Measurements from ENCODE around the gene TNFAIP2. TPM values are rescaled to one million over a fixed set of nuclear protein-coding genes. Genes with fewer than 3 reads are reported as not detected.
"Not testable (repeated sequence)": the region's sequence is repeated elsewhere in the genome, so short reads cannot be mapped to it uniquely, and the experiment has no call there.

The TNFAIP2 gene
- total RNA-seq, 1 experiment from 2014 or later, result not detected

GRCh38 chr14:103165323-103165722 is 42.1 kb downstream of the TNFAIP2 start:
- Histone ChIP-seq H3K4me1 (ENCODE audit: low read length) (no peaks in the 10 kb centered on the region), H3K27ac (ENCODE audit: low read length) (no peak overlapping the region), H3K9me3 (ENCODE audit: low read length) (peaks cover 3% of the 10 kb centered on the region), H3K36me3 (ENCODE audit: insufficient read depth, low read length) (no peaks in the 10 kb centered on the region), H3K27me3 (ENCODE audit: low read length) (peaks cover 6% of the 10 kb centered on the region; the same call in 1 of the 2 replicates), H3K9ac (ENCODE audit: low read length) (no peak overlapping the region), H3K4me3 (ENCODE audit: low read length) (no peak overlapping the region), H4K20me1 (ENCODE audit: insufficient read depth, low read depth, low read length) (no peaks in the 10 kb centered on the region), H3K4me2 (ENCODE audit: low read depth, low read length, poor library complexity, severe bottlenecking) (no peak overlapping the region), H3K9me2 (replicated peaks; ENCODE audit: insufficient read depth, low read length) (no peaks in the 10 kb centered on the region), H2AFZ (ENCODE audit: low read length) (no peak overlapping the region), H3K79me2 (ENCODE audit: low read length) (no peaks in the 10 kb centered on the region)
- no peak for DNase-seq

- no peaks in the 10 kb centered on the region for H4K20me1 ChIP-seq (ENCODE audit: insufficient read depth, low read depth, low read length)
- peaks cover 3% of the 10 kb centered on the region; the same call in 1 of the 2 replicates for H3K27me3 ChIP-seq (ENCODE audit: low read length)
- no peak for DNase-seq
- no peaks in the 10 kb centered on the region for H3K4me1 ChIP-seq (ENCODE audit: low read length)
- no peak overlapping the region for H2AFZ ChIP-seq (ENCODE audit: low read length)
- H3K79me2 ChIP-seq (ENCODE audit: low read length), result no peaks in the 10 kb centered on the region
- no peaks in the 10 kb centered on the region for H3K36me3 ChIP-seq (ENCODE audit: insufficient read depth, low read length)
- H3K4me2 ChIP-seq (ENCODE audit: low read depth, low read length, poor library complexity, severe bottlenecking), result no peak overlapping the region
- H3K9ac ChIP-seq (ENCODE audit: low read length), result no peak overlapping the region
- H3K9me2 ChIP-seq (replicated peaks; ENCODE audit: insufficient read depth, low read length), result no peaks in the 10 kb centered on the region
- H3K27ac ChIP-seq (ENCODE audit: low read length), result no peak overlapping the region
- no peak overlapping the region for H3K4me3 ChIP-seq (ENCODE audit: low read length)
- peaks cover 10% of the 10 kb centered on the region for H3K9me3 ChIP-seq (ENCODE audit: low read length)
Observed at GRCh38 chr14:103169954-103170353, 46.7 kb downstream of the TNFAIP2 start.

- not testable (repeated sequence) for H3K79me2 ChIP-seq (ENCODE audit: low read length); H3K4me1 ChIP-seq (ENCODE audit: low read length); DNase-seq; H3K9ac ChIP-seq (ENCODE audit: low read length); H2AFZ ChIP-seq (ENCODE audit: low read length); H3K27me3 ChIP-seq (ENCODE audit: low read length); H4K20me1 ChIP-seq (ENCODE audit: insufficient read depth, low read depth, low read length); H3K36me3 ChIP-seq (ENCODE audit: insufficient read depth, low read length); H3K4me2 ChIP-seq (ENCODE audit: low read depth, low read length, poor library complexity, severe bottlenecking); H3K4me3 ChIP-seq (ENCODE audit: low read length); H3K9me2 ChIP-seq (replicated peaks; ENCODE audit: insufficient read depth, low read length); H3K27ac ChIP-seq (ENCODE audit: low read length)
- H3K9me3 ChIP-seq (ENCODE audit: low read length), result peaks cover 10% of the 10 kb centered on the region
Observed at GRCh38 chr14:103171206-103171605, 47.9 kb downstream of the TNFAIP2 start.

- Histone ChIP-seq H3K79me2 (ENCODE audit: low read length) (no peaks in the 10 kb centered on the region), H3K27ac (ENCODE audit: low read length) (no peak overlapping the region), H3K27me3 (ENCODE audit: low read length) (peaks cover 3% of the 10 kb centered on the region; the same call in 1 of the 2 replicates), H3K4me2 (ENCODE audit: low read depth, low read length, poor library complexity, severe bottlenecking) (no peak overlapping the region), H3K4me1 (ENCODE audit: low read length) (no peaks in the 10 kb centered on the region), H2AFZ (ENCODE audit: low read length) (no peak overlapping the region), H4K20me1 (ENCODE audit: insufficient read depth, low read depth, low read length) (no peaks in the 10 kb centered on the region), H3K36me3 (ENCODE audit: insufficient read depth, low read length) (no peaks in the 10 kb centered on the region), H3K9me2 (replicated peaks; ENCODE audit: insufficient read depth, low read length) (no peaks in the 10 kb centered on the region), H3K4me3 (ENCODE audit: low read length) (no peak overlapping the region), H3K9me3 (ENCODE audit: low read length) (peaks cover 10% of the 10 kb centered on the region), H3K9ac (ENCODE audit: low read length) (no peak overlapping the region)
- DNase-seq, result no peak
Observed at GRCh38 chr14:103172921-103173320, 49.7 kb downstream of the TNFAIP2 start.

- H3K4me2 ChIP-seq (ENCODE audit: low read depth, low read length, poor library complexity, severe bottlenecking); H3K4me3 ChIP-seq (ENCODE audit: low read length); H3K9me2 ChIP-seq (replicated peaks; ENCODE audit: insufficient read depth, low read length); H3K79me2 ChIP-seq (ENCODE audit: low read length); DNase-seq; H4K20me1 ChIP-seq (ENCODE audit: insufficient read depth, low read depth, low read length); H3K4me1 ChIP-seq (ENCODE audit: low read length); H2AFZ ChIP-seq (ENCODE audit: low read length); H3K9ac ChIP-seq (ENCODE audit: low read length); H3K27me3 ChIP-seq (ENCODE audit: low read length); H3K36me3 ChIP-seq (ENCODE audit: insufficient read depth, low read length); H3K27ac ChIP-seq (ENCODE audit: low read length): not testable (repeated sequence)
- peaks cover 10% of the 10 kb centered on the region for H3K9me3 ChIP-seq (ENCODE audit: low read length)
Observed at GRCh38 chr14:103173887-103174286, 50.6 kb downstream of the TNFAIP2 start.

GRCh38 chr14:103176176-103176575 is 52.9 kb downstream of the TNFAIP2 start:
- H3K4me1 ChIP-seq (ENCODE audit: low read length); H3K4me2 ChIP-seq (ENCODE audit: low read depth, low read length, poor library complexity, severe bottlenecking); H3K9me3 ChIP-seq (ENCODE audit: low read length); H3K27ac ChIP-seq (ENCODE audit: low read length); H2AFZ ChIP-seq (ENCODE audit: low read length); H3K9me2 ChIP-seq (replicated peaks; ENCODE audit: insufficient read depth, low read length); H3K9ac ChIP-seq (ENCODE audit: low read length); H3K36me3 ChIP-seq (ENCODE audit: insufficient read depth, low read length); H4K20me1 ChIP-seq (ENCODE audit: insufficient read depth, low read depth, low read length); H3K27me3 ChIP-seq (ENCODE audit: low read length); H3K79me2 ChIP-seq (ENCODE audit: low read length); H3K4me3 ChIP-seq (ENCODE audit: low read length): not testable (repeated sequence)
- peak; percentile 58 for DNase-seq

GRCh38 chr14:103177376-103177775 is 54.1 kb downstream of the TNFAIP2 start:
- no peaks in the 10 kb centered on the region for H3K36me3 ChIP-seq (ENCODE audit: insufficient read depth, low read length)
- no peaks in the 10 kb centered on the region for H3K9me2 ChIP-seq (replicated peaks; ENCODE audit: insufficient read depth, low read length)
- H3K9ac ChIP-seq (ENCODE audit: low read length), result no peak overlapping the region
- H2AFZ ChIP-seq (ENCODE audit: low read length), result no peak overlapping the region
- no peaks in the 10 kb centered on the region; the same call in 1 of the 2 replicates for H3K27me3 ChIP-seq (ENCODE audit: low read length)
- H4K20me1 ChIP-seq (ENCODE audit: insufficient read depth, low read depth, low read length), result no peaks in the 10 kb centered on the region
- no peak overlapping the region for H3K27ac ChIP-seq (ENCODE audit: low read length)
- no peaks in the 10 kb centered on the region for H3K4me1 ChIP-seq (ENCODE audit: low read length)
- H3K9me3 ChIP-seq (ENCODE audit: low read length), result peaks cover 3% of the 10 kb centered on the region; the same call in 1 of the 2 replicates
- DNase-seq, result peak; percentile 30
- no peak overlapping the region for H3K4me3 ChIP-seq (ENCODE audit: low read length)
- H3K4me2 ChIP-seq (ENCODE audit: low read depth, low read length, poor library complexity, severe bottlenecking), result no peak overlapping the region
- H3K79me2 ChIP-seq (ENCODE audit: low read length), result no peaks in the 10 kb centered on the region

GRCh38 chr14:103178521-103178920 is 55.3 kb downstream of the TNFAIP2 start:
- H3K27ac ChIP-seq (ENCODE audit: low read length), result no peak overlapping the region

GRCh38 chr14:103179094-103179493 is 55.8 kb downstream of the TNFAIP2 start:
- no peaks in the 10 kb centered on the region; the same call in 1 of the 2 replicates for H3K9me3 ChIP-seq (ENCODE audit: low read length)
- H3K27ac ChIP-seq (ENCODE audit: low read length), result no peak overlapping the region
- no peak overlapping the region for H3K9ac ChIP-seq (ENCODE audit: low read length)
- H3K36me3 ChIP-seq (ENCODE audit: insufficient read depth, low read length), result no peaks in the 10 kb centered on the region
- no peaks in the 10 kb centered on the region; the same call in 1 of the 2 replicates for H3K27me3 ChIP-seq (ENCODE audit: low read length)
- DNase-seq, result peak; percentile 39
- H3K4me3 ChIP-seq (ENCODE audit: low read length), result no peak overlapping the region
- H3K4me1 ChIP-seq (ENCODE audit: low read length), result no peaks in the 10 kb centered on the region
- no peaks in the 10 kb centered on the region for H3K9me2 ChIP-seq (replicated peaks; ENCODE audit: insufficient read depth, low read length)
- H4K20me1 ChIP-seq (ENCODE audit: insufficient read depth, low read depth, low read length), result no peaks in the 10 kb centered on the region
- no peak overlapping the region for H3K4me2 ChIP-seq (ENCODE audit: low read depth, low read length, poor library complexity, severe bottlenecking)
- no peak overlapping the region for H2AFZ ChIP-seq (ENCODE audit: low read length)
- H3K79me2 ChIP-seq (ENCODE audit: low read length), result no peaks in the 10 kb centered on the region

More at GRCh38 chr14:103178521-103178920, 55.3 kb downstream of the TNFAIP2 start:
- Histone ChIP-seq H3K27me3 (ENCODE audit: low read length) (no peaks in the 10 kb centered on the region; the same call in 1 of the 2 replicates), H3K4me1 (ENCODE audit: low read length) (no peaks in the 10 kb centered on the region), H3K36me3 (ENCODE audit: insufficient read depth, low read length) (no peaks in the 10 kb centered on the region), H3K9me2 (replicated peaks; ENCODE audit: insufficient read depth, low read length) (no peaks in the 10 kb centered on the region), H3K9me3 (ENCODE audit: low read length) (no peaks in the 10 kb centered on the region; the same call in 1 of the 2 replicates), H4K20me1 (ENCODE audit: insufficient read depth, low read depth, low read length) (no peaks in the 10 kb centered on the region), H3K79me2 (ENCODE audit: low read length) (no peaks in the 10 kb centered on the region), H3K9ac (ENCODE audit: low read length) (no peak overlapping the region), H3K4me2 (ENCODE audit: low read depth, low read length, poor library complexity, severe bottlenecking) (no peak overlapping the region), H2AFZ (ENCODE audit: low read length) (no peak overlapping the region), H3K4me3 (ENCODE audit: low read length) (no peak overlapping the region)
- peak; percentile 38 for DNase-seq

All from Karpas-422 (cell line).